DMS53 treated with DMSO at 0.1 percent for 48 hours (cell line): ENCODE data around the gene LRPAP1.
A peak's percentile ranks its signal among the peaks of the same experiment; 100 is the strongest.
"Not testable (repeated sequence)": the region's sequence is repeated elsewhere in the genome, so short reads cannot be mapped to it uniquely, and the experiment has no call there.

ENCODE experiments used
- DNase-seq: peaks from one replicate; lab custom pipeline; 2025; ENCODE audit not compliant: unreplicated experiment; lab: John Stamatoyannopoulos, UW

LRPAP1 gene

GRCh38 chr4:3531879-3532750 lies at the start of gene LRPAP1:
Gene LRPAP1 (minus strand): TSS chr4:3532422. CDS start chr4:3532412, 10 bp downstream.
- DNase-seq, result peak; percentile 86

GRCh38 chr4:3581334-3582090 lies 49.3 kb upstream of the LRPAP1 start:
- not testable (repeated sequence) for DNase-seq

- not testable (repeated sequence) for DNase-seq
Observed at GRCh38 chr4:3580859-3581258, 48.6 kb upstream of the LRPAP1 start.

- not testable (repeated sequence) for DNase-seq
Observed at GRCh38 chr4:3578527-3579144, 46.4 kb upstream of the LRPAP1 start.

GRCh38 chr4:3578052-3578451 lies 45.8 kb upstream of the LRPAP1 start:
- DNase-seq, result not testable (repeated sequence)

GRCh38 chr4:3577208-3577892 lies 45.1 kb upstream of the LRPAP1 start:
- DNase-seq, result not testable (repeated sequence)

- DNase-seq, result not testable (repeated sequence)
Observed at GRCh38 chr4:3576533-3577207, 44.4 kb upstream of the LRPAP1 start.

GRCh38 chr4:3575426-3576369 lies 43.5 kb upstream of the LRPAP1 start:
- not testable (repeated sequence) for DNase-seq

- not testable (repeated sequence) for DNase-seq
Observed at GRCh38 chr4:3574865-3575264, 42.6 kb upstream of the LRPAP1 start.

GRCh38 chr4:3574346-3574745 lies 42.1 kb upstream of the LRPAP1 start:
- not testable (repeated sequence) for DNase-seq

- no peak for DNase-seq
Observed at GRCh38 chr4:3573131-3573530, 40.9 kb upstream of the LRPAP1 start.

GRCh38 chr4:3572363-3572762 lies 40.1 kb upstream of the LRPAP1 start:
- DNase-seq, result no peak

- no peak for DNase-seq
Observed at GRCh38 chr4:3571921-3572320, 39.7 kb upstream of the LRPAP1 start.

- DNase-seq, result not testable (repeated sequence)
Observed at GRCh38 chr4:3570923-3571322, 38.7 kb upstream of the LRPAP1 start.

GRCh38 chr4:3569611-3570010 lies 37.4 kb upstream of the LRPAP1 start:
- not testable (repeated sequence) for DNase-seq

- not testable (repeated sequence) for DNase-seq
Observed at GRCh38 chr4:3566701-3567100, 34.5 kb upstream of the LRPAP1 start.

- not testable (repeated sequence) for DNase-seq
Observed at GRCh38 chr4:3566301-3566700, 34.1 kb upstream of the LRPAP1 start.

- DNase-seq, result not testable (repeated sequence)
Observed at GRCh38 chr4:3564948-3565347, 32.7 kb upstream of the LRPAP1 start.

GRCh38 chr4:3563403-3563802 lies 31.2 kb upstream of the LRPAP1 start:
- no peak for DNase-seq
